GM12878 (cell line): ENCODE results near the gene ZBTB22. TPM values are rescaled to one million over a fixed set of nuclear protein-coding genes. Genes with fewer than 3 reads are reported as not detected.

Experiments
- ATAC-seq: fragments of 200-7000 bp; cut with Tn5 transposase; 3 replicates; pipeline ENCODE4 v1.9.1; 2020; ENCODE audit warnings: mild to moderate bottlenecking, moderate library complexity
- BruUV-seq: library from RNA; stranded (reverse); fragments of 400-500 nt; replicated peaks from 2 replicates; lab custom pipeline; 2021; lab: Mats Ljungman, UMichigan
- CTCF ChIA-PET: fragments of 300-600 bp; sonication (Branson Sonifier 250); formaldehyde crosslinking; extraction: SDS; loops from one replicate; lab custom pipeline; 2021; ENCODE audit warnings: inconsistent platforms; lab: Yijun Ruan, JAX
- POLR2A ChIA-PET: fragments of 350-600 bp; formaldehyde crosslinking; extraction: SDS; loops from one replicate; lab custom pipeline; 2021; ENCODE audit warnings: inconsistent platforms; lab: Charles Lee
- RAD21 ChIA-PET: fragments of 300-600 bp; sonication (Branson Sonifier 250); formaldehyde crosslinking; loops from one replicate; lab custom pipeline; 2023; ENCODE audit warnings: antibody characterized with exemption; ENCODE audit not compliant: unreplicated experiment; lab: Charles Lee
- SMC1A ChIA-PET: fragments of 300-600 bp; sonication (Branson Sonifier 250); formaldehyde crosslinking; loops from one replicate; lab custom pipeline; 2023; ENCODE audit not compliant: unreplicated experiment, uncharacterized antibody; lab: Charles Lee
- DNase-seq: peaks from one replicate; pipeline ENCODE4 v3.0.0-alpha.2; 2011; ENCODE audit warnings: low read depth, low spot score
- FAIRE-seq: peaks from 3 replicates; lab custom pipeline; 2011; peaks lifted over from hg19 to GRCh38; lab: Jason Lieb, UNC
- H2AFZ ChIP-seq: 2 replicates; pipeline ENCODE4 v1.6.0; 2011; ENCODE audit warnings: low read depth, low read length, control low read depth; ENCODE audit not compliant: control insufficient read depth
- H3K27ac ChIP-seq: 2 replicates; pipeline ENCODE4 v1.5.1; 2011; ENCODE audit warnings: control low read depth; ENCODE audit not compliant: control insufficient read depth, insufficient read depth
- H3K27me3 ChIP-seq, 2 experiments: replicated peaks in 1 of 2; 2 replicates each; pipeline versions ENCODE4 v1.6.0 to v1.6.1; 2011; ENCODE audit warnings: low read length in 1 of 2; ENCODE audit not compliant: control insufficient read depth in 2 of 2, insufficient read depth in 2 of 2
- H3K36me3 ChIP-seq, 2 experiments: 2 replicates each; pipeline ENCODE4 v1.5.1; 2011; ENCODE audit warnings: low read length in 1 of 2; ENCODE audit not compliant: control insufficient read depth in 2 of 2, insufficient read depth in 2 of 2
- H3K4me1 ChIP-seq: 2 replicates; pipeline ENCODE4 v1.6.1; 2011; ENCODE audit warnings: mild to moderate bottlenecking, low read length, moderate library complexity, mixed read lengths; ENCODE audit not compliant: control insufficient read depth, insufficient read depth
- H3K4me2 ChIP-seq: 2 replicates; pipeline ENCODE4 v1.6.0; 2011; ENCODE audit warnings: control low read depth; ENCODE audit not compliant: control insufficient read depth, insufficient read depth
- H3K4me3 ChIP-seq: fragments of 200-600 bp; sonication (generic); 2 replicates; pipeline ENCODE4 v1.5.1; 2016
- H3K79me2 ChIP-seq: 2 replicates; pipeline ENCODE4 v1.6.0; 2011; ENCODE audit warnings: low read length; ENCODE audit not compliant: control insufficient read depth, insufficient read depth
- H3K9ac ChIP-seq: 2 replicates; pipeline ENCODE4 v1.8.0; 2011; ENCODE audit warnings: low read length, control low read depth, mixed read lengths; ENCODE audit not compliant: control insufficient read depth, insufficient read depth
- H3K9me3 ChIP-seq: replicated peaks from 3 replicates; pipeline ENCODE4 v1.5.1; 2011; ENCODE audit warnings: mild to moderate bottlenecking, low read length; ENCODE audit not compliant: control insufficient read depth, insufficient read depth
- H4K20me1 ChIP-seq: 2 replicates; pipeline ENCODE4 v1.6.0; 2011; ENCODE audit not compliant: control insufficient read depth, insufficient read depth
- BHLHE40 ChIP-seq, 2 experiments: fragments of 450-650 bp in 1 of 2; IDR thresholded peaks; 2 replicates each; pipeline ENCODE4 v1.6.1; 2011 to 2017; ENCODE audit warnings: low read depth in 2 of 2, borderline replicate concordance in 1 of 2, improper control_type of control experiment in 1 of 2, low read length in 1 of 2, mild to moderate bottlenecking in 1 of 2
- EZH2 ChIP-seq: IDR thresholded peaks from 2 replicates; pipeline ENCODE4 v1.6.1; 2012; ENCODE audit warnings: low read depth, mild to moderate bottlenecking, control low read depth, inconsistent platforms, low read length, borderline replicate concordance; ENCODE audit not compliant: control insufficient read depth
- MAX ChIP-seq: IDR thresholded peaks from 2 replicates; pipeline ENCODE4 v1.6.1; 2012; ENCODE audit warnings: low read depth, low read length, improper control_type of control experiment
- SMARCA5 ChIP-seq: fragments of 450-650 bp; IDR thresholded peaks from 2 replicates; pipeline ENCODE4 v1.6.1; 2017; ENCODE audit warnings: mild to moderate bottlenecking
- TCF7 ChIP-seq: IDR thresholded peaks from 2 replicates; pipeline ENCODE4 v1.6.1; 2014; ENCODE audit warnings: antibody characterized with exemption, borderline replicate concordance
- WGBS: methylation state at CpG from one replicate; pipeline ENCODE4 v1.1.6; 2016; ENCODE audit warnings: low lambda C conversion rate; ENCODE audit not compliant: insufficient replicate concordance, insufficient coverage; ENCODE audit errors: missing lambda C conversion rate; 5-methylcytosine and 5-hydroxymethylcytosine counted together
- in situ Hi-C: fragments of 300-500 bp; cut with MboI; formaldehyde crosslinking; loops from 9 replicates; pipeline ENCODE4 v1.14.3; 2018; ENCODE audit warnings: mixed read lengths
- intact Hi-C: fragments of 100-400 bp; cut with micrococcal nuclease; formaldehyde crosslinking; loops from one replicate; pipeline ENCODE4 v1.14.2; 2022; ENCODE audit not compliant: unreplicated experiment
- polyA plus RNA-seq, 11 experiments: library from polyadenylated mRNA; depleted of rRNA in 4 of 11; unstranded in 6 of 11; stranded (reverse) in 5 of 11; fragments of >200 nt; fragmentation: Nextera tagmentation in 4 of 11; fragmentation: Illumina TruSeq in 1 of 11; extraction: Ambion mirVana in 4 of 11; extraction: Trizol in 1 of 11; gene quantifications; 1 replicate in 1 of 11; 2 replicates in 10 of 11; pipeline versions ENCODE4 v1.2.1 to v1.2.3, GENCODE V29; 2011 to 2016; ENCODE audit warnings: inconsistent platforms in 2 of 11, missing spikeins in 2 of 11, low read depth in 1 of 11
- total RNA-seq, 4 experiments: library from RNA; depleted of rRNA in 3 of 4; stranded (reverse); fragments of >200 nt in 3 of 4; fragmentation: Illumina TruSeq in 1 of 4; extraction: Trizol in 1 of 4; gene quantifications; 2 replicates each; pipeline versions ENCODE4 v1.2.1 to v1.2.3, GENCODE V29; 2013 to 2021

ZBTB22 gene
- total and polyA plus RNA-seq, 10 of the 15 experiments (the other 5 are each of a cell fraction or from before 2014, with no cell fraction given): 0.11 to 9.9 (median 4.8) TPM

GRCh38 chr6:33316603-33317418, 733 bp downstream of the ZBTB22 start:
- H3K27me3 ChIP-seq: no peaks in the 10 kb centered on the region
- H2AFZ ChIP-seq: no peak overlapping the region
- SMC1A ChIA-PET: interaction anchor here (1.3 to 1.5 kb wide), 2 partner anchors 28 kb away, joined by 4 to 13 read pairs; partner anchors contain the start of genes PFDN6 and WDR46
- BruUV-seq: no TSS peak
- peak overlapping the region; percentile 38; the same call in 1 of the 2 replicates for H3K4me3 ChIP-seq
- H4K20me1 ChIP-seq: 0 out of 2 replicates have a peak, but pooled peaks cover 3% of the 10 kb centered on the region
- ATAC-seq: no peak
- TF ChIP-seq BHLHE40 (IDR thresholded peaks at IDR 0.05; ENCODE audit: borderline replicate concordance in 1 of 2, low read depth in 2 of 2, low read length in 1 of 2) (no peak), MAX (no peak), EZH2 (no peak), TCF7 (no peak), SMARCA5 (0 out of 2 replicates have a peak, but pooled peaks have one; percentile 20)
- TF ChIP-seq, all 136 proteins: peak for 1
- no peak for FAIRE-seq
- Histone ChIP-seq H3K9me3 (no peaks in the 10 kb centered on the region), H3K9ac (no peak overlapping the region), H3K4me1 (peaks cover 35% of the 10 kb centered on the region), H3K36me3 (peaks cover 12 to 16% of the 10 kb centered on the region in 2 experiments; a peak in 3 of 4 replicates), H3K27ac (no peak overlapping the region), H3K79me2 (peaks cover 55% of the 10 kb centered on the region), H3K4me2 (peak overlapping the region; percentile 75)
- 83% methylated on average over 18 of the region's 19 CpGs for WGBS
- ChIA-PET POLR2A (interaction anchor here (0.5 to 2.0 kb wide), 7 partner anchors 16 to 109 kb away, joined by 3 to 12 read pairs (median 7); partner anchors contain the start of genes B3GALT4, RGL2, RPS18 and VPS52), RAD21 (interaction anchor here (1.0 to 2.8 kb wide), 6 partner anchors 9 to 254 kb away, joined by 3 to 22 read pairs (median 5); partner anchors contain the start of gene B3GALT4), CTCF (interaction anchor here (1.3 to 2.7 kb wide), 3 partner anchors 28 to 108 kb away, joined by 4 to 19 read pairs (median 6); partner anchors contain the start of gene RING1)
- in situ Hi-C loops (no loop called here), intact Hi-C loops (loop anchor here (5.0 kb wide), 1 partner anchor 100 kb away; the partner anchor contains the start of gene CUTA)
- no peak for DNase-seq
